ENCODE data around the gene KAZN.

KAZN gene

DNA sequence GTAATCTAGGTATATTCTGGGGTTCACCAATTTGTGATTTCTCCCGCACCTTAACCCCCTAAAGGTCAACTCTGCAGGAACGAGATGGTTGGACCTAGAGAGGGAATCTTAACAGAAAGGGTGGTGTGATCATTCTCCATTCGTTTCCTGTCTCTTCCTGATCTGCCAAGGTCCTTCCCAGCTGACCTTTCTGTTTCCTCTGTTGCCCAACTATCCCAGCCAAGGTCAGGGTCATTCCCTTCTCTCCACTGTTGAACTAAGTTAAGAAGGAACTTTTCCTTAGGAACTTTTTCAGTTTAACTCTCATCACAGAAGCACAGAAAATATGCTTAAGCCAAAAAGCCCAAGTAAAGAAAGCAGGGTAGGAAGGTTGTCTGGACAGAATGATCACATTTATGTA is 49.3 kb downstream of the KAZN start:
- no peak for DNase-seq (ENCODE audit: low read depth)

GRCh38 chr1:14648391-14648790 is 49.9 kb downstream of the KAZN start:
- DNase-seq (ENCODE audit: low read depth) = no peak

- no peak for DNase-seq (ENCODE audit: low read depth)
These were observed 50.7 kb downstream of the KAZN start for GRCh38 chr1:14648896-14649855.

DNA sequence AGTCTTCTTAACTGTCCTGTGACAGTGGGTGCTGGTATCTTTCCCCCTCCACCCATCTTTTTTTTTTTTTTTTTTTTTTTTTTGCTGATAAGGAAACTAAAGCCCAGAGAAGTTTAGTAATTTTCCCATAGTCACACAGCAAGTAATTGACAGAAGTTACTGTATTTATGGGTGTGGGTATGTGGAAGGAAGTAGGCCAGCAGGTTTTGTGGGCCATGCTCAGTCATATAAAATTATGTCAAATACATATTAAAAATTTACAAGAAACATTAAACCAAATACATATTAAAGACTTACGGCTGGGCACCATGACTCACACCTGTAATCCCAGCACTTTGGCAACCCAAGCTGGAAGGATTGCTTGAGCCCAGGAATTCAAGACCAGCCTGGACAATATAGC is 51.5 kb downstream of the KAZN start:
- no peak for DNase-seq (ENCODE audit: low read depth)

DNA sequence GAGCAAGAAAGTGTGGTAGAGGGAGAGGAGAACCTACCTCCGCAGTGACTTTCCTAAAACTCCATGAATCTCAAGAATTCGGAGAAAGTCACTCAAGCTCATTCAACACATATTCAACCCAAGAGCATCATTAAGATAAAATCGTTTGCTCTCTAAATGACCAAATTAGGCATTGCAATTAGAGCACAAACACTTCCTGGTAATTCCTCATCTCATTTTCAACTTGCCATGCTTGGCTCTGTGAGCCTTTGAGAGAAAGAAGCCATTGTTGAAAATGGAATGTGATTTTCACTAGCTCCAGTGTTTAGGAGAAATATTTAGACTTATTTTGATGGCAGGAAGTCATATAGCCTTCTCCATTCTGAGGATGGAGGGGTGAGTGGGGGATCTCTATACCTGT is 52.5 kb downstream of the KAZN start:
- DNase-seq (ENCODE audit: low read depth) = no peak

GRCh38 chr1:14652840-14653239 is 54.4 kb downstream of the KAZN start:
- DNase-seq (ENCODE audit: low read depth) = no peak

DNA sequence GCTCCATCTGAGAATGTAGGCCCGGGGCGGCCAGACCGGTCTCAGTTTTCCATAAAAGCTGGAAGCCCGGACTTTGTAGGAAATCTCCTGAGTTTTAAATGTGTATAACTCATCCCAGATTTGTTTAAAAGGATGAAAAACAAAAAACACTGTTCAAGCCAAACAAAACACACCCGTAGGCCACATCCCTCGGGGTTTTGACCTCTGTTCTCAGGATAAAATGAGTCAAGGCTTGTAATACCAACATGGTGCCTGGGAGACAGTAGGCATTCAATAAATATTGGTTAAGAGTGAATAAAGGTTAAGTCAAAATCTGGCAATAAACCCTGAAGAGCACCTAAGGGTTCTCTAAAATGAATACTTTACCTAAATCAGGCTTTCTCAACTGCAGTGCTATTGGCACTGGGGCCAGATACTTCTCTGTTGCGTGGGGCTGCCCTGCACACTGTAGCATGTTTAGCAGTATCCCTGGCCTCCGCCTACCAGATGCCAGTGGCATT is 55.0 kb downstream of the KAZN start:
- DNase-seq (ENCODE audit: low read depth) = no peak

- DNase-seq (ENCODE audit: low read depth) = no peak
These were observed 56.1 kb downstream of the KAZN start for GRCh38 chr1:14654554-14654953.

DNA sequence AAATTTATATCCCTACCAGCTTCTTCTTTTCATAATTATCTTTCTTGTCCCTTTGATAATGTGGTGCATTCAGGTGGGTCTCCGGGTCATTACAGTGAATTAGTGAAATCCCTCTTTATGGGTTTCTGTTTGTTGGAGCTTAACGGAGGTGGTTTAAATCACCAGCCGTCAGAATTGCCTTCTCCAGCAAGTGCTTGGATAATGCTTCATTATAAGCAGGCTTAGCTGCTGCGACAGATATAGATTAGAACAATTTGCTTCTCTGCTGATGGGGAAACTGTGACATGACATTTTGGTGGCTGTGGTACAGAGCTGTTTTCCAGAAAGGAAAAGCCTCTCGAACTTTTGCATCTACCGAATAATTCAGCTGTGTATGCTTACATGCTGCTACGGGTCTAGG is 56.9 kb downstream of the KAZN start:
- no peak for DNase-seq (ENCODE audit: low read depth)

DNA sequence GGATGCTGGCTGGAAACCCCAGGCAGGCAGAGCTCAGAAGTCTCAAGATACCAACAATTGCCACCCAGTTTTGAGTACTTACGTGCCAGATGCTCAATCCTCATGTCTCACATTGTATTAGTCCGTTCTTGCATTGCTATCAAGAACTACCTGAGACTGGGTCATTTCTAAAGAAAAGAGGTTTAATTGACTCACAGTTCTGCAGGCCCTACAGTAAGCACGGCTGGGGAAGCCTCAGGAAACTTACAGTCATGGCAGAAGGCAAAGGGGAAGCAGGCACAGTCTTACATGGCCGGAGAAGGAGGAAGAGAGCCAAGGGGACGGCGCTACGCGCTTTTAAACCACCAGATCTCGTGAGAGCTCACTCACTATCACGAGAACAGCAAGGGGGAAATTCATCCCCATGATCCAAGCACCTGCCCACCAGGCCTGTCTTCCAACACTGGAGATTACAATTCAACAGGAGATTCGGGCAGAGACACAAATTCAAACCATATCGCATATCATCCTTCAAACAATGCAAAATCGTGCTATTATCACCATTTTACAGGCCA is 58.0 kb downstream of the KAZN start:
- DNase-seq (ENCODE audit: low read depth) = no peak

DNA sequence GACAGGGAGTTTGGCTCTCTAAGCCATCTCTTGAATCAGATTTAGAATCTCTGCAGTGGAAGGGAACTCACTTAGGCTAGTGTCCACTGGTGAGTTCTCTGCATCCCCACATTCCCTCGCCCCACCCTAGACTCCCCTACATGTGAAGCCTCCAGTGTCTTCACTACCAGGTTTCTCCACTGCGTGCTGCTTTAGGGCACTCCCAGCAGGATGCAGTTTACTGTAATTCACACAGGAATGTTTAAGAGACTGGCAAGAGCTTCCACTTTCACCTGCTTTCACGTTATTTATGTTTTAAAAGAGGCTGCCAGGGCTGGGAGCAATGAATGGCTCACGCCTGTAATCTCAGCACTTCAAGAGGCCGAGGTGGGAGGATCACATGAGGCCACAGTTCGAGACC is 60.2 kb downstream of the KAZN start:
- DNase-seq (ENCODE audit: low read depth) = no peak

GRCh38 chr1:14659913-14660312 is 61.4 kb downstream of the KAZN start:
- no peak for DNase-seq (ENCODE audit: low read depth)

DNA sequence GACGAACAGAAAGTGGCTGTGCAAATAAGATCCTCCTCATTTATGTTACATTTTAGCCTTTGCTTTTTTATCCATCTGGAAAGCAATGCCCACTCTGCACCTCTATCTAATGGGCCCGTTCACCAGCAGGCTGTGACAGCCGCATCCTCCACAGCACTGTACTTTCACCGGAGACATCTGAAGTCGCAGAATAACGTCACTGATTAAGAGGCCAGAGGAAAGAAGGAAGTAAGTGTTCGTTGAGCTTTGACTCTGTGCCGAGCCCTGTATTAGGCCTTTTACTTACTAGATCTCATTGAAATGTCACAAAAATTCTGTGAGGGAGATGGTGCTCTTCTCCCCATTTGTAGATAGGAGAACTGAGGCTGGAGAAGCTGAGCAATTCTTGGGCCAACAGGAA is 62.3 kb downstream of the KAZN start:
- no peak for DNase-seq (ENCODE audit: low read depth)

DNA sequence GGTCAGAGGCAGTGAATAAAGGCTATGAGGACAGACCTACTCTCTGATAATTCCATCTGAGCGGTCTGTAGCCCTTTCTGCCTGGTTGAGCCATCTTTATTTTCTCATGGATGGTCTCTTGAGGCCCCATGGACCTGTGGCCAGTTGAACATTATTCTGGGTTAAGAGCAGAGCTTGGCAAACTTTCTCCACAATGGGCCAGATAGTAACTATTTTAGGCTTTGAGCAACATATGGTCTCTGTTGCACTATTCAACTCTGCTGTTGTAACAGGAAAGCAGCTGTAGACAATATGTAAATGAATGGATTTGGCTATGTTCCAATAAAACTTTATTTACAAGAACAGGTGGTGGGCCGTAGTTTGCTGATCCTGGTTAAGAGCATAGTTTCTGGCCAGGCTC is 62.7 kb downstream of the KAZN start:
- DNase-seq (ENCODE audit: low read depth) = no peak

- DNase-seq (ENCODE audit: low read depth) = no peak
These were observed 63.6 kb downstream of the KAZN start for GRCh38 chr1:14662116-14662515.

GRCh38 chr1:14663773-14664172 is 65.3 kb downstream of the KAZN start:
- no peak for DNase-seq (ENCODE audit: low read depth)

- DNase-seq (ENCODE audit: low read depth) = no peak
These were observed 67.9 kb downstream of the KAZN start for GRCh38 chr1:14666373-14666772.

GRCh38 chr1:14666962-14667650 is 68.6 kb downstream of the KAZN start:
- DNase-seq (ENCODE audit: low read depth) = no peak

GRCh38 chr1:14667651-14667984 is 69.1 kb downstream of the KAZN start:
- DNase-seq (ENCODE audit: low read depth) = no peak

DNA sequence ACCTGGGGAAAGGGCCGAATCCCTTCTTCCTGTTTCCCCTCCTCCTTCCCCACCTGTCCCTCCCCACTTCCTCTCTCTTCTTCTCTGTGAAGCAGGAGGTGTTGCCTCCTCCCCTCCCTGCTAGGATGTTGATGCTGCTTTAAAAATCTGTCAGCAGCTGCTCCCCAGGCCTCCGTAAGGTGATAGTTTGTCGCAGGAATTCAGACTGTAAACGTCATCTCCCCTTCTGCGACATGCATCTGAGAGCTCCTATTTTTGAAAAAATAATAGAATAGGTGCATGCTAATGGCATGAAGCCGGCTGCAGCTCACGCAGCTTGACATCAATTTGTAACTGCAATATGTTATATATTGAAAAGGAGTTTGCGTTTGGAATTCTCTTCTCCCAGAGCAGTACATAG is 70.1 kb downstream of the KAZN start:
- DNase-seq (ENCODE audit: low read depth) = no peak

- no peak for DNase-seq (ENCODE audit: low read depth)
These were observed 73.5 kb downstream of the KAZN start for GRCh38 chr1:14672005-14672404.

DNA sequence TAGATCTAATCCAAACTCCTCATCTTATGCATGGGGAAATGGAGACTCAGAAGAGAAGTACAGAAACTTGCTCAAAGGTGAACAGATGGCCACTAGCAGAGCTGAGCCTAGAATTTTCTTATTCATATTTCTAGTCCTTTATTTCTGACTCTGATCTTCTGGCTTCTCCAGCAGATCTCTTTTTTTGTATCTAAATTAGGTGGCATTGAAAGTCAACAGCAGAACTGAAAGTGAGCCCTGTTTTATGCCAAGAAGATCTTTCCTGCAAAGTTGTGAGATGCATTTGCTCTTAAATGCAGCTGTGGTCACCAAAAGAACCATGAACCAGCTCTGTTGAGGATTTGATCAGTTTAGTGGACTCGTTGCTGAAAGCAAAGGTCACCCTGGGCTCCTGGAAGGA is 75.5 kb downstream of the KAZN start:
- no peak for DNase-seq (ENCODE audit: low read depth)

DNA sequence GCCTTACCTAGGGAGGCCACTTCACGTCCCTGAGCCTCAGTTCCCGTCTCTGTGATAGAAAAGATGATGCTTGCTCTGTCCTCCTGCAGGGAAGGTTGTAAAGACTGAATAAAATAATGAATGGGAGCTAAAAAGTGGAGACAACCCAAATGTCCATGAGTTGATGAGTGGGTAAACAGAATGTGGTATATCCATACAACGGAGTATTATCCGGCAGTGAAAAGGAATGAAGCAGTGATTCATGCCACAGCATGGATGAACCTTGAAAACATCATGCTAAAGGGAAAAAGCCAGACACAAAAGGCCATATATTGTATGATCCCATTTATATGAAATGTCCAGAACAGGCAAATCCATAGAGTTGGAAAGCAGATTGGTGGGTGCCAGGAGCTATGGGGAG is 77.9 kb downstream of the KAZN start:
- no peak for DNase-seq (ENCODE audit: low read depth)
